Esophagus squamous epithelium (tissue), 4 donors: ENCODE data around the gene NLK.

Experiments
- CTCF ChIP-seq, 6 experiments: fragments of 450-650 bp in 4 of 6; fragments of 200-600 bp in 2 of 6; sonication (generic) in 2 of 6; IDR thresholded peaks; one replicate each; pipeline ENCODE4 v1.5.1; 2016 to 2019; ENCODE audit warnings: antibody characterized with exemption in 6 of 6, mild to moderate bottlenecking in 4 of 6, moderate library complexity in 4 of 6
- POLR2A ChIP-seq, 4 donors: fragments of 450-650 bp; IDR thresholded peaks; one replicate each; pipeline ENCODE4 v1.6.1; 2017; ENCODE audit warnings: antibody characterized with exemption in 4 of 4, mild to moderate bottlenecking in 4 of 4, moderate library complexity in 3 of 4

- no peak for TF ChIP-seq CTCF (IDR thresholded peaks at IDR 0.05)
- no peak for TF ChIP-seq POLR2A (IDR thresholded peaks at IDR 0.05)
These were observed 138.0 kb downstream of the NLK start for GRCh38 chr17:28180449-28180848.
